Measurements from ENCODE around the gene CYLD. TPM values are rescaled to one million over a fixed set of nuclear protein-coding genes. Genes with fewer than 3 reads are reported as not detected.

Gene CYLD
- polyA plus RNA-seq, 1 donor (not counting 4 experiments of a cell fraction or from before 2014, with no cell fraction given) = 24.7 TPM

GRCh38 chr16:50774405-50774804, 32.5 kb downstream of the CYLD start:
- peaks cover 12% of the 10 kb centered on the region for H3K79me2 ChIP-seq (ENCODE audit: control insufficient read depth, insufficient read depth, low read length)
- no peak overlapping the region for H3K4me2 ChIP-seq (ENCODE audit: control insufficient read depth, extremely low read depth, insufficient read depth, low read depth, low read length)
- no peak overlapping the region for H3K4me3 ChIP-seq (ENCODE audit: control insufficient read depth in 2 of 3, extremely low read depth in 1 of 3, insufficient read depth in 2 of 3, low read depth in 1 of 3, low read length in 3 of 3)
- no peaks in the 10 kb centered on the region for H3K27me3 ChIP-seq (ENCODE audit: control insufficient read depth, extremely low read depth, insufficient read depth, low read length)
- DNase-seq (ENCODE audit: low read depth, low spot score) (no peak), FAIRE-seq (no peak)
- TF ChIP-seq EZH2 (IDR thresholded peaks at IDR 0.05; ENCODE audit: low read length) (no peak), CTCF (optimal IDR thresholded peaks at IDR 0.05 in 1 of 3, IDR thresholded peaks at IDR 0.05 in 1 of 3, conservative IDR thresholded peaks at IDR 0.05 in 1 of 3; ENCODE audit: extremely low read depth in 1 of 3, insufficient read depth in 2 of 3, low read length in 3 of 3) (no peak)
- peaks cover 5% of the 10 kb centered on the region for H3K4me1 ChIP-seq (ENCODE audit: control insufficient read depth, extremely low read depth, insufficient read depth, low read length)
- H3K9ac ChIP-seq (ENCODE audit: control insufficient read depth, extremely low read depth, insufficient read depth, low read length) = no peak overlapping the region
- H3K9me3 ChIP-seq (ENCODE audit: control insufficient read depth, low read depth, low read length) = no peaks in the 10 kb centered on the region
- H3K27ac ChIP-seq (ENCODE audit: control insufficient read depth, insufficient read depth, low read length) = no peak overlapping the region
- dilution Hi-C loops (cut with MboI; ENCODE audit: extremely low pct_ligation_motif_present, low sequenced_read_pairs) = no loop called here
- no peaks in the 10 kb centered on the region for H3K36me3 ChIP-seq (ENCODE audit: control insufficient read depth in 2 of 2, extremely low read depth in 1 of 2, insufficient read depth in 2 of 2, low read length in 2 of 2)
- H3K9me1 ChIP-seq (ENCODE audit: control insufficient read depth, extremely low read depth, insufficient read depth, low read length) = no peaks in the 10 kb centered on the region
- no peak overlapping the region for H2AFZ ChIP-seq (ENCODE audit: control insufficient read depth, low read length)
- H4K20me1 ChIP-seq (ENCODE audit: control insufficient read depth, extremely low read depth, insufficient read depth, low read length) = no peaks in the 10 kb centered on the region

DNA sequence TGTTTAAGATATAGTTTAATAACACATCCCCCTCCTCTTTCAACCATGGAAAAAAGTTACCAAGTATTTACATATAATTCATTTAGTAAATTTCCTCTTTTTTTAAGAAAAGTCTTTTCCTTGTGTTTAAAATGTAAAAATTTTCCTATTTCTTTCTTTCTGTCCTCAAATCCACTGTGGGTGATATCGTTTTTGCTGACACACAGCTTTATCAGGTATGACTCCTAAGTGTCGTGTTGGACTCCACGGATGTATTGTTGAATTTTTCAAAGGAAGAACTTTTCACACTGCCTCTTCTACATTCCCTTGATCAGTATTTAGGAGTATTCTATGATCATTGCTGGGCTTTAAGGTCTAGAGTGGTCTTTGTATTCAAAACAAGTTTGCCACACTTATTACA, 33.1 kb downstream of the CYLD start:
- no peak for FAIRE-seq
- Histone ChIP-seq H3K4me3 (ENCODE audit: control insufficient read depth in 2 of 3, extremely low read depth in 1 of 3, insufficient read depth in 2 of 3, low read depth in 1 of 3, low read length in 3 of 3) (no peak overlapping the region), H3K4me2 (ENCODE audit: control insufficient read depth, extremely low read depth, insufficient read depth, low read depth, low read length) (no peak overlapping the region), H3K9me3 (ENCODE audit: control insufficient read depth, low read depth, low read length) (no peaks in the 10 kb centered on the region), H2AFZ (ENCODE audit: control insufficient read depth, low read length) (no peak overlapping the region), H3K36me3 (ENCODE audit: control insufficient read depth in 2 of 2, extremely low read depth in 1 of 2, insufficient read depth in 2 of 2, low read length in 2 of 2) (peaks cover 3 to 5% of the 10 kb centered on the region in 2 experiments), H4K20me1 (ENCODE audit: control insufficient read depth, extremely low read depth, insufficient read depth, low read length) (no peaks in the 10 kb centered on the region), H3K27ac (ENCODE audit: control insufficient read depth, insufficient read depth, low read length) (no peak overlapping the region), H3K79me2 (ENCODE audit: control insufficient read depth, insufficient read depth, low read length) (peaks cover 9% of the 10 kb centered on the region), H3K4me1 (ENCODE audit: control insufficient read depth, extremely low read depth, insufficient read depth, low read length) (peaks cover 5% of the 10 kb centered on the region), H3K27me3 (ENCODE audit: control insufficient read depth, extremely low read depth, insufficient read depth, low read length) (no peaks in the 10 kb centered on the region), H3K9ac (ENCODE audit: control insufficient read depth, extremely low read depth, insufficient read depth, low read length) (no peak overlapping the region), H3K9me1 (ENCODE audit: control insufficient read depth, extremely low read depth, insufficient read depth, low read length) (no peaks in the 10 kb centered on the region)
- DNase-seq (ENCODE audit: low read depth, low spot score) = no peak
- dilution Hi-C loops (cut with MboI; ENCODE audit: extremely low pct_ligation_motif_present, low sequenced_read_pairs) = no loop called here
- TF ChIP-seq CTCF (optimal IDR thresholded peaks at IDR 0.05 in 1 of 3, IDR thresholded peaks at IDR 0.05 in 1 of 3, conservative IDR thresholded peaks at IDR 0.05 in 1 of 3; ENCODE audit: extremely low read depth in 1 of 3, insufficient read depth in 2 of 3, low read length in 3 of 3) = no peak
- TF ChIP-seq EZH2 (IDR thresholded peaks at IDR 0.05; ENCODE audit: low read length) = no peak
